Esophagus squamous epithelium (tissue), 5 donors: ENCODE measurements around the gene CD244. TPM values are rescaled to one million over a fixed set of nuclear protein-coding genes. Genes with fewer than 3 reads are reported as not detected.
"Not testable (repeated sequence)": the region's sequence is repeated elsewhere in the genome, so short reads cannot be mapped to it uniquely, and the experiment has no call there.

Experiments
- DNase-seq: peaks from one replicate; lab custom pipeline; 2025; lab: John Stamatoyannopoulos, UW
- H3K27ac ChIP-seq, 4 donors: fragments of 200-600 bp; sonication (generic); one replicate each; pipeline ENCODE4 v1.5.1; 2016 to 2019; ENCODE audit warnings: mild to moderate bottlenecking in 1 of 4
- H3K27me3 ChIP-seq, 4 donors: fragments of 200-600 bp; sonication (generic); 1 replicate in 3 of 4; 2 replicates in 1 of 4; pipeline versions ENCODE4 v1.5.1 to v1.6.0; 2017 to 2021; ENCODE audit warnings: antibody characterized with exemption in 1 of 4
- H3K36me3 ChIP-seq, 3 donors: fragments of 200-600 bp; sonication (generic); one replicate each; pipeline ENCODE4 v1.5.1; 2016 to 2019
- H3K4me1 ChIP-seq, 3 donors: fragments of 200-600 bp; sonication (generic); one replicate each; pipeline ENCODE4 v1.5.1; 2017 to 2019
- H3K4me3 ChIP-seq, 4 donors: fragments of 200-600 bp; sonication (generic); 1 replicate in 3 of 4; 2 replicates in 1 of 4; pipeline ENCODE4 v1.5.1; 2016 to 2019; ENCODE audit warnings: mild to moderate bottlenecking in 2 of 4, moderate library complexity in 1 of 4
- H3K9me3 ChIP-seq, 3 donors: fragments of 200-600 bp; sonication (generic); one replicate each; pipeline ENCODE4 v1.5.1; 2016 to 2019
- CTCF ChIP-seq, 6 experiments: fragments of 450-650 bp in 4 of 6; fragments of 200-600 bp in 2 of 6; sonication (generic) in 2 of 6; IDR thresholded peaks; one replicate each; pipeline ENCODE4 v1.5.1; 2016 to 2019; ENCODE audit warnings: antibody characterized with exemption in 6 of 6, mild to moderate bottlenecking in 4 of 6, moderate library complexity in 4 of 6
- POLR2A ChIP-seq, 4 donors: fragments of 450-650 bp; IDR thresholded peaks; one replicate each; pipeline ENCODE4 v1.6.1; 2017; ENCODE audit warnings: antibody characterized with exemption in 4 of 4, mild to moderate bottlenecking in 4 of 4, moderate library complexity in 3 of 4
- WGBS, 2 donors: methylation state at CpG; one replicate each; pipeline ENCODE4 v1.1.5; 2018; 5-methylcytosine and 5-hydroxymethylcytosine counted together
- intact Hi-C: fragments of 100-400 bp; cut with DNase I; formaldehyde crosslinking; loops from one replicate; pipeline ENCODE4 v1.15.0; 2022
- total RNA-seq, 4 donors: library from RNA; depleted of rRNA; stranded (reverse); fragments of >200 nt; gene quantifications; one replicate each; pipeline ENCODE4 v1.1.0, GENCODE V29; 2016
- donor health status: DM: yes; HTN: yes; CAD: no.

Gene CD244
- total RNA-seq, 4 donors from 2014 or later = 0.18 to 1.7 (median 0.56) TPM

DNA sequence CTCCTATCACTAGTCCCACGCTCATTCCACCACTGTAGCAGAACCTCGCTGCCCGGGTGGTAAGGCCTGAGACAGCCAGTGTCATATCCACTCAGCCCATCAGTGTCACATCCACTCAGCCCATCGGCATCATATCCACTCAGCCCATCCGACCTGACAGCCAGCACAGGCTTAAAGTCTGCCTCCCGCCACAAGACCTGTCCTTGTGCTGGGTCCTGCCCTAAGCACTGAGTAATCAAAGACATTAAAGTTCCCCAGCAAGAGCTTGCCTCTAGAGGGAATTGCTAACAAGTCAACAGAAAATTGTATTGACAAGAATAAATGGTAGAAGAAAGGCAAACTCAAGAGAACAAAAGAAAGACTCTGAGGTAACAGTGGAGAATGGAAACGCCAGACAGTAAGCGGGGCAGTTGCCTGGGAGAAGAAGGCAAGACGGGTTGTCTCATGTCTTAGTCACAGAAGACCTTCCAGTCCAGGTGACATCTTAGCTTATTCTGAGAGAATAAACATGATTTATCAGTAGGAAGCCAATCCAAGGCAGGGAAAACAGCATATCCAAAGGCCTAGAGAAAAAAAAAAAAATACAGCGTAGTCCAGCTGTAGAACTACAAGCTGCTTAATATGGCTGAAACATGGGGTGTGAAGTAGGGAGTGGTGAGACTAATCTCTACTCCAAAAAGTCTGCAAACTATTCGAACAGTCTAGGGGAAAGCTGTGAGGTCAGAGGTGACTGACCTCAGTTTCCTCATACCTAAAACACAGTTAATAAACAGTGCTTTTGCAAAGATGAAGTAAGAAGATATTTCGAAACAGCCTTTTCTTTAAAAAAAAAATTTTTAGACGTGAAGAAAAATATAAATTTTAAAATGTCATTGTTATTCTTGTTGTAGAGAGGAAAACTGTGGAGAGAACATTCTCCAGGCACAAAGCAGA lies 21.2 kb upstream of the CD244 start:
- Histone ChIP-seq H3K36me3 (no peaks in the 10 kb centered on the region), H3K27me3 (no peaks in the 10 kb centered on the region), H3K4me1 (no peaks in the 10 kb centered on the region), H3K27ac (no peak overlapping the region), H3K9me3 (no peaks in the 10 kb centered on the region), H3K4me3 (no peak overlapping the region)
- 72 to 84% methylated on average over 12 to 13 of the region's 13 CpGs for WGBS, 2 donors
- DNase-seq = no peak
- TF ChIP-seq POLR2A (IDR thresholded peaks at IDR 0.05) (no peak), CTCF (IDR thresholded peaks at IDR 0.05) (no peak)
- intact Hi-C loops = no loop called here

GRCh38 chr1:160882582-160882981 lies 19.9 kb upstream of the CD244 start:
- 92 to 100% methylated on average over 1 of the region's 1 CpG for WGBS, 2 donors
- Histone ChIP-seq H3K27ac (no peak overlapping the region), H3K4me1 (no peaks in the 10 kb centered on the region), H3K27me3 (no peaks in the 10 kb centered on the region), H3K4me3 (no peak overlapping the region), H3K36me3 (no peaks in the 10 kb centered on the region), H3K9me3 (no peaks in the 10 kb centered on the region)
- intact Hi-C loops = no loop called here
- DNase-seq = no peak
- TF ChIP-seq CTCF (IDR thresholded peaks at IDR 0.05) (no peak), POLR2A (IDR thresholded peaks at IDR 0.05) (no peak)

GRCh38 chr1:160881264-160881663 lies 18.6 kb upstream of the CD244 start:
- intact Hi-C loops = not testable (repeated sequence)

GRCh38 chr1:160880216-160880615 lies 17.5 kb upstream of the CD244 start:
- no peak for DNase-seq
- intact Hi-C loops = no loop called here
- whole genome bisulfite sequencing, 2 donors = 71 to 75% methylated on average over 3 of the region's 3 CpGs
- no peaks in the 10 kb centered on the region for H3K4me1 ChIP-seq
- H3K27ac ChIP-seq = no peak overlapping the region
- H3K36me3 ChIP-seq = no peaks in the 10 kb centered on the region
- no peaks in the 10 kb centered on the region for H3K9me3 ChIP-seq
- H3K27me3 ChIP-seq = no peaks in the 10 kb centered on the region
- TF ChIP-seq CTCF (IDR thresholded peaks at IDR 0.05) (no peak), POLR2A (IDR thresholded peaks at IDR 0.05) (no peak)
- H3K4me3 ChIP-seq = no peak overlapping the region

More at GRCh38 chr1:160881264-160881663, 18.6 kb upstream of the CD244 start:
- DNase-seq, H3K4me3 ChIP-seq, H3K27ac ChIP-seq, H3K27me3 ChIP-seq, H3K4me1 ChIP-seq, H3K36me3 ChIP-seq, H3K9me3 ChIP-seq: not testable (repeated sequence)
- WGBS, 2 donors = 74 to 93% methylated on average over 5 to 6 of the region's 7 CpGs

GRCh38 chr1:160879056-160879455 lies 16.4 kb upstream of the CD244 start:
- WGBS, 2 donors = 53% methylated on average over 7 of the region's 8 CpGs; no CpG with 5 or more reads in 1 of the 2 donors
- no peak overlapping the region for H3K4me3 ChIP-seq
- TF ChIP-seq CTCF (IDR thresholded peaks at IDR 0.05) (no peak), POLR2A (IDR thresholded peaks at IDR 0.05) (no peak)
- no peaks in the 10 kb centered on the region for H3K36me3 ChIP-seq
- DNase-seq = no peak
- intact Hi-C loops = no loop called here
- no peaks in the 10 kb centered on the region for H3K27me3 ChIP-seq
- no peaks in the 10 kb centered on the region for H3K9me3 ChIP-seq
- no peaks in the 10 kb centered on the region for H3K4me1 ChIP-seq
- H3K27ac ChIP-seq = no peak overlapping the region
